ENCODE data around the gene C1QTNF3.

C1QTNF3 gene

DNA sequence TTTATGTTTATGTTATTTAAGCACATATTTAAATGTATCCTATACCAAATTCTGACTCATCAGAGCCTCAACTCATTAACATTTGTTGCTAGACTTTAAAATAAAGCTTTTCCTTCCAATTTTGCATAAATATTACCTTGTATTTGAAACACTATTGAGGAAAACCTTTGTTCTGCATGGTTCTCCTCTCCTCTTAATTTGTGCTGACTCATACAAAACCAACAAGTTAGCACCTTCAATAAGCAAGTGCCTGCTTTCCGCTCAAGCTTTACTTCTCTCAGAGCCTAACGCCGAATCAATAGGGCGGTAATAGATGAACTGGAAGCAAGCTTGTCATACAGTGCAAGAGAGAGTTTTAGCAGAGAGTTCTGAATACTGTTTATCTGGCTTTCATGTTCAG is 43.0 kb downstream of the C1QTNF3 start:
- DNase-seq (ENCODE audit: low read depth in 3 of 3): no peak

DNA sequence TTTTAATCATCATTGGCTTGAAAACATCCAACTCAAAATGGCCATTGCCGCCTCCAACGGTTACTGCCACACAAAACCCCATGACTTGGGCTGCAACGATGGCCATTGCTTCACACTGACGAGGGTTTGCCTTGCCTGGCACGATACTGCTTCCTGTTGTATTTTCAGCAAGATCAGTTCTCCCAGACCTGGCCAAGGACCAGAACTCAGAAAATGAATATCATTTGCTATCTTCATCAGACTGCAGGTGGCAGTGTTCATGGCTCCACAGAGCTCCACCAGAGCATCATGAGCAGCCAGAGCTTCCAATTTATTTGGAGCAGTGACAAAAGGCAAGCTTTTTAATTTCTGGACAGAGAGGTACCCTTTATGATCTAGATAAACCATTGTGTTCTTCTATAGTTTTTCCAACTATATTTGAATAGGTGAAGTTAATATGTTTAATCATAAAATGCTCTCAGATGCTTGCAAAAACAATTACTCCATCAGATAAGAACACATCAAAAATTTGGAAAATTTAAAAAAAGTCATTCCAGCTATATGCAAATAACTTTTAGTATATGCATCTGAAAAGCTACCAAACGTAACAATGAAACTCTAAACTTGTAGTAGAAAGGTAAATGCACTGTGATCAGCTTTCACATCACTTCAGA is 45.6 kb downstream of the C1QTNF3 start:
- DNase-seq (ENCODE audit: low read depth in 3 of 3): no peak

DNA sequence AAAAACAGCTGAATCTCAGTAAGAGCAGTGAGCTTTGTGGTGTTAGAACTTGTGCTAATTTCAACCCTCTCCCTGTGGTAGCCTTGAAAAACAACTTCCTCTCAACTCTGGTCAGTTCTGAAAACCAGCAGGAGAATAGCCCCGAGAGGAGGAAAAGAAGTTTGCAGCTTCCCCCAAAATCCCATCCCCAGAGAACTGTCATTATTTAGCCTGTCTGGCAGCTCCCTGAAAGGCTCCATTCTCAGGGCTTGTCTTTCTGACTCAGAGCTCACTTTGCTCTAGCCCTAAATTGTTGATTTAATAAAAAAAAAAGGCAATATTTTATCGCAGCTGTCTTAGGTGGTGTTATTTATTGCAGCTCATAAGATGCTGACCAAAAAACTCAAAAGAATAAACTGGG is 47.1 kb downstream of the C1QTNF3 start:
- no peak for DNase-seq (ENCODE audit: low read depth in 3 of 3)

DNA sequence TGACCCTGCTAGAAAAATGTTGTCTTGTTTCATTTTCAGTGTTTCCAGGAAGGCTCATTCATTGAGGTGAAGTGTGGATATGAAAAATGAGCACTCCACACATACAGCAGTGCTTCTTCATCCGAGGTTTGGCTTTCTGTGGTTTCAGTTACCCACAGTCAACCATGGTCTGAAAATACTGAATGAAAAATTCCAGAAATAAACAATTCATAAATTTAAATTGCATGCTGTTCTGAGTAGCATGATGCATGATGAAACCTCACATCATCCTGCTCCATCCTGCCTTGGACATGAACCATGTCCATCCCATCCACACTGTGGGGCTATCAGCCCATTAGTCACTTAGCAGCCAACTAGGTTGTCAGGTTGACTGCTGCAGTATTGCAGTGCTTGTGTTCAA is 48.2 kb downstream of the C1QTNF3 start:
- DNase-seq (ENCODE audit: low read depth in 3 of 3): no peak

DNA sequence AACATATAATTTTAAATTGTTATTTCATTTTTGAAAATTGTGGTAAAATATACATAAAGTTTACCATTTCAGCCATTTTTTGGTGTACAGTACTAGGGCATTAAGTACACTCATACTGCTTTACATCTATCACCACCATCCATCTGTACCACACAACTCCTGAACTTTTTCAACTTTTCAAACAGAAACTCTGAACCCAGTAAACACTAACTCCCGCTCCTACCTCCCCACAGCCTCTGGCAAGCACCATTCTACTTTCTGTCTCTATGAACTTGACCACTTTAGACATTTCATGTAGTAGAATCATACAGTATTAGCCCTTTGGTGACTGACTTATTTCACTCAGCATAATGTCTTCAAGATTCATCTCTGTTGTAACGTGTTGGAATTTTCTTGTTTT is 50.1 kb downstream of the C1QTNF3 start:
- no peak for DNase-seq (ENCODE audit: low read depth in 3 of 3)

DNA sequence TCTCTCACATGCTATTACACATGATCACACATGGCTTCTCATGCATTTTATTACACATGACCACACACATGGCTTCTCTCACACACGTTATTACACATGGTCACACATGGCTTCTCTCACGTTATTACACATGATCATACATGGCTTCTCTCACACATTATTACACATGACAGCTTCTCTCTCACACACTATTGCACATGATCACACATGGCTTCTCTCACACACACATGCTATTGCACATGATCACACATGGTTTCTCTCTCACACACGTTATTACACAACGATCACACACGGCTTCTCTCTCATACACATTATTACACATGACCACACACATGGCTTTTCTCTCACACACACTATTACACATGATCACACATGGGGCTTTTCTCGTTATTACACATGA is 57.6 kb downstream of the C1QTNF3 start:
- no peak for DNase-seq (ENCODE audit: low read depth in 3 of 3)

DNA sequence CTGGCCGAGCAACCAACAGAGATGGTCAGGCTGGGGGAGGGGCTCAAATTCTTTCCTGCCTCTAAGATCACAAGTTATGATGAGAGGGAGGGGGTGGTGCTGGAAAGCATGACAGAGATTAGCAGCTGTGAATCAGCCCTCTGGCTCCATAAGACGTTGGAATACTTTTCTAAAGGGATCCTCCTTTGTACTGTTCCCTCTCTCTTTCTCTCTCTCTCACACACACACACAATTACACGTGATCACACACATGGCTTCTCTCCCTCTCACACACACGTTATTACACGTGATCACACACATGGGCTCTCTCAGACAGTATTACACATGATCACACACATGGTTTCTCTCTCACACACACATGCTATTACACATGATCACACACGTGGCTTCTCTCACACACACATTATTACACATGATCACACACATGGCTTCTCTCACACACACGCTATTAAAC is 58.3 kb downstream of the C1QTNF3 start, which contains the start of gene SLC45A2:
Gene SLC45A2 (minus strand): TSS at position 23 of the 454 bp plus-strand sequence. CDS start 110 bp downstream, outside the sequence.
- DNase-seq (ENCODE audit: low read depth in 3 of 3): no peak

DNA sequence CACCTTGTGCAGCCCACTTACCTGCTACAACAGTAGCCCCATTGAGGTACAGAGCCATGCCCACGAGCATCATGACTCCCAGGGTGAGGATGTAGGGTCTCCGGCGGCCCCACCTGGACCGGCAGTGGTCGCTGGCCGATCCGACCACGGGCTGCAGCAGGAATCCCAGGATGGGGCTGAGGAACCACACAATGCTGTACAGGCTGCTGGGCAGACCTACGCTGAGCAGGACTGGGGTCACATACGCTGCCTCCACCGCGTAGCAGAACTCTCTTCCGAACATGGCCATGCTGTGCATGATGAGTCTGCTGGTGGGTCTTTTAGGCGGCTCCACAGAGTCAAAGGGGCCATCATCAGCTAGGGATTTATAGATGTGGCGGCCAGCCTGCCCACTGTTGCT is 58.8 kb downstream of the C1QTNF3 start:
- DNase-seq (ENCODE audit: low read depth in 3 of 3): no peak

DNA sequence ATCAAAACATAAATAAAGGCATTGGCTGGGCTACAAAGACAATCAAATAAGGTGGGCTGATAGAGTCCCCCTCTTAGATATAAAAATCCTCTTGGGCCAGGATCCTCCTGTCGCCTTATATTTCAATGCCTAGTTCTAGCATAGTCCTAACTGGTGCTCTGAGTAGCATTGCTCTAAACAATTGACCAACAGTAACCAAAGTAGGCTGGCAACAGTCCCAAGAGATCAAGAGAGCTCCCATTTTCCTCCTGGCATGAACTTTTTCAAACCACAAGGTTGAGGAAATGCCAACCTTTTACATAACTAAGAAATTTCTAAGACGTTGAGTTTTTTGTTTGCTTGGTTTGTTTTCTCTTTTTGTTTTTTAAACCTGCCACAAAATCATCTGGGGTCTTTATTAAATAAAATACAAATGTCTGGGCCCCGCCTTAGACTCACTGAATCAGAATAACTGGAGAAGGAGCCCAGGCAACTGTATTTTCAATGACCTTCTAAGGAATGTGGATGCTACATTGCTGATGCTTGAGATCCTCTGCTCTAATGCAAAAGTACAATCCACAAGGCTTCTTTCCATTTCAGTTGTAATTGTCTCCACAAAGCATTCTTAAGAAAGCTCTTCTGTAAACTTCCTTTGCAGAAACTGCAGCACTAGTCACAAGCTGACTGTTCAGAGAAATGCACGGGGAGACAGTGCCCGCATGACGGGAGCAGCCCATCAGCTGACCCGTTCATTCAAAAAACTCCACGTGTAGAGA is 61.4 kb downstream of the C1QTNF3 start:
- no peak for DNase-seq (ENCODE audit: low read depth in 3 of 3)

DNA sequence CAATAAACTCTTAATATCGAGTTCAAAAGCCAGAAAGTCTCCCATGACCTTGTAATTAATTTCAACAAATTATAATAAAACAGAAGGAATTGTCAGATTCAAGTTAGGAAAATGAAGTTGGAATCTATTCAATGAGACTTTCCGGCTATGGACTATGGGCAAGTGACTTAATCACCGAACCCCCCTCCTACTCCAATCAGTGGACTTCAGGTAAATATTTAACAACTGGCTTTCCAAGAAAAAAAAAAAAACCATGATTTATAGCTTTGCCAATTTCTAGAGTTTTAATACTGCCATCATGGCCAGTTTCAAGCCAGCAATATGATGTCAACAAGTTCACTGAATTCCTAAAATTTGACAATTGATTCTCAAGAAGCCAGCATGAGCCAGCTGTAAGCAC is 63.0 kb downstream of the C1QTNF3 start:
- DNase-seq (ENCODE audit: low read depth in 3 of 3): no peak

DNA sequence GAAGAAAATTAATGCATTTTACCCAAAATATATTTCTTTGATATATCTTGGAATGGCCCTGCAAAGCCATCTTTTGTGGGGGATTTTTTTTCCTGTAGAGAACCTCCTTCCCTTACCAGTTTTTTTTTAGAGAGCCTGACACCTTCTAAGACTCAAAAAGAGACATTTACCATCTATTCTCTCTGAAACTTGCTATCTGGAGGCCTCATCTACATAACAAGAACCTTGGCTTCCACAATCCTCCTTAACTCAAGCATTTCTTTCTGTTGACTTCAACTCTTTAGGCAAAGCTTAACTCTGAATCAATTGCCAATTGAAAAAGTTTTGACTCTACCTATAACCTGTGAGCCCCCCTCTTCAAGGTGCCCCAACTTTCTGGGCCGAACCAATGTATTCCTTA is 64.7 kb downstream of the C1QTNF3 start:
- DNase-seq (ENCODE audit: low read depth in 3 of 3): no peak

DNA sequence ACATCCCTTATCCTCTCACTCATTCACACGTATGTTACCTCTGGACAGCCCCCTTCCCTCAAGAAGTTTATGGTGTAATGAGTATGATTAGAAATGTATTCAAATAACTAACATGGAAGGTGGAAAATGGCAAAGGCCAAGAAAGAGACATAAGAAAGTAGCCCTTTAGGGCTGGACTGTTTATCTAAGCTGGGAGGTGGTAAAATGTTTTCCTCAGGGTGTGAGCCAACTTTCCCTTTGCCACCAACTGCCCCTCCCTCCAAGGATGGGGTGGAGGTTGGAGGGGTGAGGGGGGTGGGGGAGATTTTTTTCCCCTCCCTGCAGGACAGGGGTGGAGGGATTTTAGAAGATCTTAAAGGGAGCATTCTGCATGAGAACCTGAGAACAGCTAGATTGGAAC is 66.7 kb downstream of the C1QTNF3 start:
- DNase-seq (ENCODE audit: low read depth in 3 of 3): no peak

DNA sequence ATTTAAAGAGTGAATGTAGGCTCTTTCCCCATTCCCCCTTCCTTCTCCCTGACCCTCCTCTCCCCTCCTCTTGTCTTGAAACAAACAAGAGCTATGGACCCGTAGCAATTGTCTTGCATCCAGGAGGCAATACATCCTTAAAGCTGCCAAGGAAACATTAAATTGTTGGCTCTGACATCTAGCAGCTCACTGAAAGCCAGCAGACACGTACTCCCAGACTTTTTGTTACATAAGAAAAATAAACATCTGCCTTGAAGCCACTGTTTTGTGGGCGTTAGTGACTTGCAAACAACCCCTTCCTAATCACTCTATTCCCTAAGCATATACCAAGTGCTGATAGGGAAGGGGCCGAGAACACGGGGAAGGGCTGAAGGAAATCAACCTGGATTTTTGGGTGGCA is 67.2 kb downstream of the C1QTNF3 start:
- DNase-seq (ENCODE audit: low read depth in 3 of 3): no peak

DNA sequence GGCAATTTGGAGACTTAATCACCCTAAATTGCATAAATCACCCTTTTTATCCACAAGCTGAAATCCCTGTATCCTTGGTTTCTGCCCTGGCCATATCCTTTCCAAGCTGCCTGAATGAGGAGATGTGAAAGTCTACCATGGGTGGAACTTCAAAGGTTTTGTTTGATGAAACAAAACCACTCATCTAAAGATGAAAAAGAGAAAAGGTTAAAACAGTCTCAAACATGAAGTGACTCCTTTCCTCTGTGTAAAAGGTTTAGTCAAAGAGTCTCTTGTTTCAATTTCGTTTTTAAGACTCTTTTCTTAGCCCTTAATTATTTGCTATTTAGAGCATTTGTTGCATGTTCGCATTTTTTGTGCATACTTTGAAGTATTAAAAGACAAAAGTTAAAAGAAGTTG is 69.7 kb downstream of the C1QTNF3 start:
- DNase-seq (ENCODE audit: low read depth in 3 of 3): no peak

DNA sequence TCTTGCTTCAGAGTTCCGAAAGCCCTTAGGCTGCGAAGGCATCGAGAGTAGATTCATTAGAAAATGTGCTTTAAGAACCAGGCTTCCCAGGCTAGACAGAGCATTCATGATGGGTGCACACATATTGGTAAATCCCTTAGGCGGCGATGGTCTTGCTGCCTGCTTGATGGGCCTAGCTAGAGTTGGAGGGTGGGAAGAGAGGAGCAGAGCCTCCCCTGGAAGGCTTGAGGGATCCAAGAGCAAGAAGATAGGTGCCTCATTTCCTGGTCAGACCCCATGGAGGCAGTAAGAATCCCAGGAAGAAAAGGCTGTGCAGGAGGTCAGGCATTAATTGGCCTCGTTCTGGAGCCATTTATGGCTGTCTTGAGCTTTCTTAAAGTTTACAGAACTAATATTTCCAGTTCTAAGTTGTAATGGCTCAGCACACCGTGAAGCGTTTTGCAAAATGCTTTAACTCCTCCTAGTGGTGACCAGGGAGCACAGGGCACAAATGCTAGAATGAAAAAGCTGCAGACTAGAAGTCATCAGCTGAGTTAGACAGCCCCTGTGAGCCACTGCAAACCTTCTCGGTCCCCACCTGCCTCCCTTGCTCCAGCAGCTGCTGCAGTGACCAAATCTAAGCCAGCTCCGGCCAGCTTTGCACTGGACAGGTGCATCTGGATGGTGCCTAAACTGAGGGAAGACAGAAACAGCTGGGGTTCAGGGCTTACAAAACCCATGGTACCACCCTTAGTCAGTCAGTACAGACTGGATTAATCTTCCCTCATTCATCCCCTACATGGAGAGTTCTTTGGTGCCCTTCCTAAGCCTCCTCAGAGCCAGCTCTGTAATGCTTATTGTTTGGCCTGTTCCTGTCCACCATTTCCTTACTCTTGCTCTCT is 73.2 kb downstream of the C1QTNF3 start:
- no peak for DNase-seq (ENCODE audit: low read depth in 3 of 3)

DNA sequence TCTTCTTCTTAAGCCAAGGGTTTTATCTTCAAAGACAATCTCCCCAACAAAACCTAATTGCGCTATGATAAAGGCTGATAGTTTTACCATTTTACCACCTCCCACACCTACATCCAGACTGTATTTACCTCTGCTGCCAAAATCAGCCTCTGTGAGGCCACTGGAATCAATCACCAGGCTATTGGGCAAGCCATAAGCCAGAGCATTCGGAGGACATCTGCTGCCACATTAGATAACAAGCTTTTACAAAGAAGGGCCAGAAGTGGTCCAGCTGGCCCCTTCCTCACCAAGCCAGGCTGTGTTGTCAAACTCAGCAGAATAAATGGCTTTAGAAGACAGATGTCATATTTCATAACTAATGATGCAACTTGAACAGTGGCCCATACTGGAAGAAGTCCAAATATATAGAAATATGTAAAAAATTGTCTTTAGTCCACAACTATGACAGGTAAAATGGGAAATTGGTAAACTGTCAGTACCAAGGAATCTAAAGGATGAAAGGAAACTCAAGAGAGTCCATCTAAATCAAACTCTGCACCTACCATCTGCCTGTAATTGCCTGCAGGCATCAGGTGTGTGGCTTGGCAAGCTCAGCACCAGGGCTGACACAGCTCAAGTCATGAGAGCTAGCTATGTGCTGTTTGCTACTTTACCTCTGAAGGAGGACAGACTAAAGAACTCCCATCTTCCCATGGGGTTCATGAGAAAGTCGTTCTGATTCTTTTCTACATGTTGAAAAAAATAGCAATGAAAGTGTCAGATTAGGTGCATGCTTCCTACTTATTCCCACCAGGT is 74.6 kb downstream of the C1QTNF3 start:
- DNase-seq (ENCODE audit: low read depth in 3 of 3): no peak

Data from stimulated activated CD4-positive, alpha-beta T cell treated with anti-CD3 and anti-CD28 coated beads, TNF-alpha, amount 100 ng/mL, for 48 hours (primary cell).